Raji (cell line): ENCODE measurements around the gene KRT28.

Experiments used
- POLR2A ChIP-seq: IDR thresholded peaks from 2 replicates; pipeline ENCODE4 v1.6.1; 2011; ENCODE audit warnings: low read depth, low read length, control low read depth; ENCODE audit not compliant: insufficient read depth

The KRT28 gene

GRCh38 chr17:40765657-40766056 is 34.1 kb downstream of the KRT28 start:
- no peak for TF ChIP-seq POLR2A

GRCh38 chr17:40763752-40764151 is 36.0 kb downstream of the KRT28 start:
- TF ChIP-seq POLR2A, result no peak

- TF ChIP-seq POLR2A, result no peak
Observed at GRCh38 chr17:40760105-40761016, 39.4 kb downstream of the KRT28 start.

- no peak for TF ChIP-seq POLR2A
Observed at GRCh38 chr17:40755231-40755630, 44.5 kb downstream of the KRT28 start, which contains the start of gene KRT25. TSS of gene KRT25 (minus strand) at chr17:40755331. CDS start at chr17:40755271, 60 bp downstream.

GRCh38 chr17:40753804-40754203 is 46.0 kb downstream of the KRT28 start:
- TF ChIP-seq POLR2A, result no peak

GRCh38 chr17:40751065-40751464 is 48.7 kb downstream of the KRT28 start:
- TF ChIP-seq POLR2A, result no peak

GRCh38 chr17:40750391-40750790 is 49.4 kb downstream of the KRT28 start:
- no peak for TF ChIP-seq POLR2A
